CD4-positive, alpha-beta T cell (primary cell): Measurements from ENCODE around the gene ELMO1. TPM values are rescaled to one million over a fixed set of nuclear protein-coding genes. Genes with fewer than 3 reads are reported as not detected.

ENCODE experiments used
- ATAC-seq: fragments of 200-7000 bp; cut with Tn5 transposase; one replicate; pipeline ENCODE4 v1.10.0; 2022; ENCODE audit warnings: mild to moderate bottlenecking; ENCODE audit not compliant: poor library complexity
- CTCF ChIA-PET: fragments of 350-600 bp; sonication (Branson Sonifier 250); formaldehyde crosslinking; loops from one replicate; lab custom pipeline; 2021; ENCODE audit warnings: antibody characterized with exemption, inconsistent platforms; lab: Charles Lee
- POLR2A ChIA-PET: fragments of 350-600 bp; sonication (Branson Sonifier 250); formaldehyde crosslinking; loops from one replicate; lab custom pipeline; 2021; ENCODE audit warnings: antibody characterized with exemption, inconsistent platforms; lab: Charles Lee
- DNase-seq, 14 experiments: peaks; one replicate each; pipeline ENCODE4 v3.0.0-alpha.2; 2013 to 2020; ENCODE audit warnings: mixed read lengths in 2 of 14
- H3K27ac ChIP-seq, 2 donors: one replicate each; pipeline versions ENCODE4 v1.5.1 to v1.7.0; 2013; ENCODE audit warnings: low read length in 2 of 2, low read depth in 1 of 2, mild to moderate bottlenecking in 1 of 2
- H3K27me3 ChIP-seq, 2 experiments: 1 replicate in 1 of 2; 2 replicates in 1 of 2; pipeline versions ENCODE4 v1.6.1 to v1.7.0; 2013; ENCODE audit warnings: low read length in 2 of 2, control low read depth in 1 of 2, mild to moderate bottlenecking in 1 of 2, moderate library complexity in 1 of 2; ENCODE audit not compliant: insufficient read depth in 2 of 2, control insufficient read depth in 1 of 2
- H3K36me3 ChIP-seq: one replicate; pipeline ENCODE4 v1.6.1; 2013; ENCODE audit warnings: low read length, control low read depth; ENCODE audit not compliant: insufficient read depth
- H3K4me1 ChIP-seq: one replicate; pipeline ENCODE4 v1.6.1; 2013; ENCODE audit warnings: low read length, control low read depth; ENCODE audit not compliant: insufficient read depth
- H3K4me3 ChIP-seq: one replicate; pipeline ENCODE4 v1.5.1; 2013; ENCODE audit warnings: mild to moderate bottlenecking, low read length, moderate library complexity
- H3K9me3 ChIP-seq, 2 experiments: 1 replicate in 1 of 2; 2 replicates in 1 of 2; pipeline versions ENCODE4 v1.6.1 to v1.7.0; 2013; ENCODE audit warnings: low read length in 2 of 2, mild to moderate bottlenecking in 2 of 2, control low read depth in 1 of 2, moderate library complexity in 1 of 2; ENCODE audit not compliant: control insufficient read depth in 1 of 2, insufficient read depth in 1 of 2
- H3K27ac Mint-ChIP-seq: one replicate; pipeline ENCODE4 v1.8.0; 2020; ENCODE audit warnings: mixed read lengths
- H3K27me3 Mint-ChIP-seq: one replicate; pipeline ENCODE4 v1.8.0; 2021; ENCODE audit warnings: mixed read lengths
- H3K36me3 Mint-ChIP-seq: one replicate; pipeline ENCODE4 v1.8.0; 2021; ENCODE audit warnings: low read depth, mixed read lengths
- H3K4me1 Mint-ChIP-seq: one replicate; pipeline ENCODE4 v1.8.0; 2021; ENCODE audit warnings: low read depth, mixed read lengths
- H3K4me3 Mint-ChIP-seq: one replicate; pipeline ENCODE4 v1.8.0; 2020; ENCODE audit warnings: mild to moderate bottlenecking, mixed read lengths
- H3K9me3 Mint-ChIP-seq: one replicate; pipeline ENCODE4 v1.8.0; 2020; ENCODE audit warnings: mixed read lengths
- intact Hi-C, 2 experiments: fragments of 100-400 bp; cut with DNase I in 1 of 2; cut with micrococcal nuclease in 1 of 2; formaldehyde crosslinking; loops; one replicate each; pipeline versions ENCODE4 v1.15.1 to v1.9.0; 2023 to 2025; cut with DNase I, micrococcal nuclease
- total RNA-seq, 174 experiments: library from RNA in 2 of 174; stranded (reverse) in 2 of 174; gene quantifications; one replicate each; pipeline ENCODE4 v1.2.3 and lab custom pipeline; 2021 to 2026
- TF ChIP-seq, protein P1 (sequence below): fragments of 200-600 bp; IDR thresholded peaks from one replicate; pipeline ENCODE4 v1.8.0; 2022; ENCODE audit warnings: antibody characterized with exemption, mild to moderate bottlenecking

ELMO1 gene
- total RNA-seq, 2 experiments from 2014 or later, result 117 to 120 TPM

DNA sequence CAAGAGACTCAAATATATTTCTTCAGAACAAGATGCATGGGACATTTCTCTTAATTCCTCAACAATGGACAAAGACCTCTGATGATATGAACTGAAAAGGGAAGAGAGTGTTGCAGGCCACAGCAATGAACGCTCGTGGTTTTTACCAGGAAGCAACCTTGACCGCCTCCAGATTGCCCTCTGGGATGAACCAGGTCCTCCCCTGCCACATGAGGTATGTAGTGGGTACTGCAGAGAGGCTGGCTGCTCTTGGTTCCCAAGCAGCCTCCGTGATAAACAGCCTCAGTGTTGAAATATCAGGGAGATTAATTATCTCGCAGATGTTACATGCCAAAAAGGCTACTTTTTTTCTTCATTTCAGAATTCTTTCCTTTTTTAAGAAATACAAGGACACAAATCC, 338.8 kb downstream of the ELMO1 start:
- intact Hi-C loops, result no loop called here
- H3K27me3 ChIP-seq, result no peaks in the 10 kb centered on the region
- peaks cover 56% of the 10 kb centered on the region for H3K36me3 Mint-ChIP-seq
- H3K4me1 Mint-ChIP-seq, result peaks cover 64% of the 10 kb centered on the region
- TF ChIP-seq, protein P1, sequence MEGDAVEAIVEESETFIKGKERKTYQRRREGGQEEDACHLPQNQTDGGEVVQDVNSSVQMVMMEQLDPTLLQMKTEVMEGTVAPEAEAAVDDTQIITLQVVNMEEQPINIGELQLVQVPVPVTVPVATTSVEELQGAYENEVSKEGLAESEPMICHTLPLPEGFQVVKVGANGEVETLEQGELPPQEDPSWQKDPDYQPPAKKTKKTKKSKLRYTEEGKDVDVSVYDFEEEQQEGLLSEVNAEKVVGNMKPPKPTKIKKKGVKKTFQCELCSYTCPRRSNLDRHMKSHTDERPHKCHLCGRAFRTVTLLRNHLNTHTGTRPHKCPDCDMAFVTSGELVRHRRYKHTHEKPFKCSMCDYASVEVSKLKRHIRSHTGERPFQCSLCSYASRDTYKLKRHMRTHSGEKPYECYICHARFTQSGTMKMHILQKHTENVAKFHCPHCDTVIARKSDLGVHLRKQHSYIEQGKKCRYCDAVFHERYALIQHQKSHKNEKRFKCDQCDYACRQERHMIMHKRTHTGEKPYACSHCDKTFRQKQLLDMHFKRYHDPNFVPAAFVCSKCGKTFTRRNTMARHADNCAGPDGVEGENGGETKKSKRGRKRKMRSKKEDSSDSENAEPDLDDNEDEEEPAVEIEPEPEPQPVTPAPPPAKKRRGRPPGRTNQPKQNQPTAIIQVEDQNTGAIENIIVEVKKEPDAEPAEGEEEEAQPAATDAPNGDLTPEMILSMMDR, result no peak
- H3K27ac ChIP-seq, result no peak overlapping the region
- ChIA-PET POLR2A (no interaction called here), CTCF (no interaction called here)
- H3K36me3 ChIP-seq, result peaks cover 14% of the 10 kb centered on the region
- H3K9me3 Mint-ChIP-seq, result no peaks in the 10 kb centered on the region
- H3K4me1 ChIP-seq, result no peaks in the 10 kb centered on the region
- H3K4me3 ChIP-seq, result no peak overlapping the region
- H3K27ac Mint-ChIP-seq, result no peak overlapping the region
- DNase-seq, result no peak
- no peak for ATAC-seq
- H3K27me3 Mint-ChIP-seq, result no peaks in the 10 kb centered on the region
- no peaks in the 10 kb centered on the region for H3K9me3 ChIP-seq
- no peak overlapping the region for H3K4me3 Mint-ChIP-seq

DNA sequence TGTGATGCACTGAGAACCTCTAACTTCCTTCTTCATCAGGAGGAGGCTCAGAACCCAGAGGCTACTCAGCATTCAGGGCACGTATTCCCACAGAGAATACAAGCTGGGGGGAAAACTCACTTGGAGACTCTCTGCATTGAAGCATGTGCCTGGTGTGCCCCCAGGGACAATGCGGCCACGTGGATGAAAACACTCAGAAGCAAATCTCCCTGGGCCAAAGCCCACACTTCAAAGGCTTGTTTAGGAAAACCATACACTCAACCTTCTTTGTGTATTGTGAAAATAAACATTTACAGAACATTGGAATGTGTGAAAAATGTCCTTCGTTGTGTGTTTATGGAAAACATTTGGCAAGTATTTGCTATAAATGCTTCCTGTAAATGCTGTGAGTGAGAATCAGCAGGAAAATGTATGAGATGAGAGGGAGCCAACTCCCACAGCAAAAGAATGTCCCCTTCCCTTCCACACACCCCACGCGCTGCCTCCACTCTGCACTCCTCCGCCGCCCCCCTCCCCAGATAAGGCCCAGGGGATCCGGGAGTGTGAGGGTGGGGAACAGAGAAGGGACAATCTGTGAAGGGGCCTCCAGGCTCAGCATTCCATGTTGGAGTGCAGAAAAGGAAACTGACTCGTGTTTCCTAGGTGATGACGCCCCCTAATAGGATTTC, 339.5 kb downstream of the ELMO1 start:
- H3K4me1 Mint-ChIP-seq, result peaks cover 64% of the 10 kb centered on the region
- H3K4me3 Mint-ChIP-seq, result no peak overlapping the region
- no peaks in the 10 kb centered on the region for H3K27me3 Mint-ChIP-seq
- no peak for ATAC-seq
- H3K27me3 ChIP-seq, result no peaks in the 10 kb centered on the region
- peaks cover 61% of the 10 kb centered on the region for H3K36me3 Mint-ChIP-seq
- H3K9me3 Mint-ChIP-seq, result no peaks in the 10 kb centered on the region
- H3K4me1 ChIP-seq, result no peaks in the 10 kb centered on the region
- H3K9me3 ChIP-seq, result no peaks in the 10 kb centered on the region
- peaks cover 14% of the 10 kb centered on the region for H3K36me3 ChIP-seq
- H3K4me3 ChIP-seq, result no peak overlapping the region
- no peak overlapping the region for H3K27ac Mint-ChIP-seq
- ChIA-PET CTCF (no interaction called here), POLR2A (no interaction called here)
- DNase-seq, result no peak
- intact Hi-C loops, result no loop called here
- H3K27ac ChIP-seq, result no peak overlapping the region
- TF ChIP-seq, protein P1, result no peak

DNA sequence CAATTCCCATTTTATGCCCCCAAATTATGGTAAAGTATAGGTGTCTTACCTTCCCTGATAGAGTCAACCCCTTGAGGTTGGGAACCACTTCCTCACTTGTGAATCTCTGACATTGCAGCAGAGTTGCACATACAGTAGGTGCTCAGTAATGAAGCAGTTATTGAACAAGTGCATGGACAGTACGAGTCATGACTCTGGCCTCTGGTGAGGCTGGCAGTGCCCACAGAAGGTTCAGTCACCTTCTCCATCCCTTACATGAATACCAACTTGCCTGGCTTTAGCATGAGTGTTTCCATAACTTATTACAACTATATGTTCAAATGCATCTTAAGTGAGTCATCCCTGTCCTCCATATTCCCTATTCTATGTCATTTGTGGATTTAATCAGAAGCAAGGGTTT, 340.0 kb downstream of the ELMO1 start:
- H3K9me3 Mint-ChIP-seq, result no peaks in the 10 kb centered on the region
- intact Hi-C loops, result no loop called here
- ChIA-PET CTCF (no interaction called here), POLR2A (no interaction called here)
- ATAC-seq, result no peak
- Histone ChIP-seq H3K36me3 (peaks cover 14% of the 10 kb centered on the region), H3K9me3 (no peaks in the 10 kb centered on the region), H3K27ac (no peak overlapping the region), H3K4me1 (no peaks in the 10 kb centered on the region), H3K4me3 (no peak overlapping the region), H3K27me3 (no peaks in the 10 kb centered on the region)
- H3K27ac Mint-ChIP-seq, result no peak overlapping the region
- H3K4me3 Mint-ChIP-seq, result no peak overlapping the region
- H3K27me3 Mint-ChIP-seq, result no peaks in the 10 kb centered on the region
- TF ChIP-seq, protein P1, result no peak
- H3K36me3 Mint-ChIP-seq, result peaks cover 61% of the 10 kb centered on the region
- DNase-seq, result no peak
- peaks cover 61% of the 10 kb centered on the region for H3K4me1 Mint-ChIP-seq
